ENCODE measurements around the gene OASL.

The OASL gene

GRCh38 chr12:121001841-121002483 is 37.1 kb downstream of the OASL start:
- no peak overlapping the region for H3K18ac ChIP-seq (ENCODE audit: low read depth in 1 of 2, low read length in 2 of 2)
- no peak overlapping the region for H3K23ac ChIP-seq (ENCODE audit: low read length in 2 of 2)
- no peak overlapping the region for H3K27ac ChIP-seq (ENCODE audit: low read length, poor library complexity, severe bottlenecking)
- H2AK5ac ChIP-seq (ENCODE audit: low read length, severe bottlenecking), result no peak overlapping the region
- H2BK12ac ChIP-seq (ENCODE audit: low read length in 2 of 2), result no peak overlapping the region
- H3K9ac ChIP-seq (ENCODE audit: low read length), result no peak overlapping the region
- no peak overlapping the region for H2BK15ac ChIP-seq (ENCODE audit: low read depth, poor library complexity, severe bottlenecking)
- no peak overlapping the region for H3K4me3 ChIP-seq (ENCODE audit: insufficient read depth in 1 of 2, low read depth in 1 of 2, low read length in 2 of 2)
- no peak overlapping the region for H3K4me2 ChIP-seq (ENCODE audit: low read length, poor library complexity, severe bottlenecking)
- H3K14ac ChIP-seq (ENCODE audit: low read length in 2 of 2), result no peak overlapping the region
- peaks cover 42 to 52% of the 10 kb centered on the region in 2 experiments for H3K36me3 ChIP-seq (ENCODE audit: control insufficient read depth in 1 of 2, insufficient read depth in 2 of 2, low read depth in 1 of 2, low read length in 2 of 2)
- WGBS, result 94% methylated on average over 16 of the region's 16 CpGs
- H4K91ac ChIP-seq (ENCODE audit: low read length), result no peak overlapping the region
- H2AFZ ChIP-seq (ENCODE audit: low read depth, low read length), result no peak overlapping the region
- H2BK120ac ChIP-seq (ENCODE audit: low read depth, low read length), result no peak overlapping the region
- H3K4ac ChIP-seq (ENCODE audit: low read depth in 1 of 2, low read length in 2 of 2), result no peak overlapping the region
- H2BK5ac ChIP-seq (ENCODE audit: low read depth, low read length, poor library complexity, severe bottlenecking), result no peak overlapping the region
- H4K8ac ChIP-seq (ENCODE audit: low read length), result no peak overlapping the region
- peaks cover 0 to 21% of the 10 kb centered on the region in 2 experiments for H3K27me3 ChIP-seq (ENCODE audit: control insufficient read depth in 1 of 2, insufficient read depth in 1 of 2, low read length in 2 of 2)
- peaks cover 2% of the 10 kb centered on the region for H3K79me1 ChIP-seq (replicated peaks; ENCODE audit: low read length, poor library complexity, severe bottlenecking)
- no peak for DNase-seq
- peaks cover 4% of the 10 kb centered on the region for H3K4me1 ChIP-seq (ENCODE audit: control insufficient read depth, insufficient read depth, low read depth, low read length)
- H3K9me3 ChIP-seq (ENCODE audit: control insufficient read depth, low read length), result no peaks in the 10 kb centered on the region

- H3K36me3 ChIP-seq (ENCODE audit: control insufficient read depth in 1 of 2, insufficient read depth in 2 of 2, low read depth in 1 of 2, low read length in 2 of 2), result peaks cover 35 to 49% of the 10 kb centered on the region in 2 experiments
- no peak overlapping the region for H3K9ac ChIP-seq (ENCODE audit: low read length)
- H4K8ac ChIP-seq (ENCODE audit: low read length), result no peak overlapping the region
- H2BK12ac ChIP-seq (ENCODE audit: low read length in 2 of 2), result no peak overlapping the region
- no peak overlapping the region for H3K23ac ChIP-seq (ENCODE audit: low read length in 2 of 2)
- H3K27ac ChIP-seq (ENCODE audit: low read length, poor library complexity, severe bottlenecking), result no peak overlapping the region
- no peak overlapping the region for H3K14ac ChIP-seq (ENCODE audit: low read length in 2 of 2)
- H3K4me2 ChIP-seq (ENCODE audit: low read length, poor library complexity, severe bottlenecking), result no peak overlapping the region
- H3K4ac ChIP-seq (ENCODE audit: low read depth in 1 of 2, low read length in 2 of 2), result no peak overlapping the region
- DNase-seq, result no peak
- H4K91ac ChIP-seq (ENCODE audit: low read length), result no peak overlapping the region
- H3K18ac ChIP-seq (ENCODE audit: low read depth in 1 of 2, low read length in 2 of 2), result no peak overlapping the region
- H3K27me3 ChIP-seq (ENCODE audit: control insufficient read depth in 1 of 2, insufficient read depth in 1 of 2, low read length in 2 of 2), result peaks cover under 1 to 30% of the 10 kb centered on the region in 2 experiments
- no peak overlapping the region for H2BK15ac ChIP-seq (ENCODE audit: low read depth, poor library complexity, severe bottlenecking)
- H2BK5ac ChIP-seq (ENCODE audit: low read depth, low read length, poor library complexity, severe bottlenecking), result no peak overlapping the region
- no peaks in the 10 kb centered on the region for H3K9me3 ChIP-seq (ENCODE audit: control insufficient read depth, low read length)
- H2AFZ ChIP-seq (ENCODE audit: low read depth, low read length), result no peak overlapping the region
- H3K79me1 ChIP-seq (replicated peaks; ENCODE audit: low read length, poor library complexity, severe bottlenecking), result peaks cover 2% of the 10 kb centered on the region
- H3K4me1 ChIP-seq (ENCODE audit: control insufficient read depth, insufficient read depth, low read depth, low read length), result peaks cover 4% of the 10 kb centered on the region
- H3K4me3 ChIP-seq (ENCODE audit: insufficient read depth in 1 of 2, low read depth in 1 of 2, low read length in 2 of 2), result no peak overlapping the region
- H2AK5ac ChIP-seq (ENCODE audit: low read length, severe bottlenecking), result no peak overlapping the region
- H2BK120ac ChIP-seq (ENCODE audit: low read depth, low read length), result no peak overlapping the region
- over 99% methylated on average over 11 of the region's 11 CpGs for WGBS
These were observed 38.0 kb downstream of the OASL start for GRCh38 chr12:121001060-121001459.

- Histone ChIP-seq H2AK5ac (ENCODE audit: low read length, severe bottlenecking) (no peak overlapping the region), H3K14ac (ENCODE audit: low read length in 2 of 2) (no peak overlapping the region), H3K9me3 (ENCODE audit: control insufficient read depth, low read length) (no peaks in the 10 kb centered on the region), H2BK15ac (ENCODE audit: low read depth, poor library complexity, severe bottlenecking) (no peak overlapping the region), H3K4ac (ENCODE audit: low read depth in 1 of 2, low read length in 2 of 2) (no peak overlapping the region), H3K36me3 (ENCODE audit: control insufficient read depth in 1 of 2, insufficient read depth in 2 of 2, low read depth in 1 of 2, low read length in 2 of 2) (peaks cover 30 to 44% of the 10 kb centered on the region in 2 experiments), H3K79me1 (replicated peaks; ENCODE audit: low read length, poor library complexity, severe bottlenecking) (peaks cover 2% of the 10 kb centered on the region), H2BK12ac (ENCODE audit: low read length in 2 of 2) (no peak overlapping the region), H3K9ac (ENCODE audit: low read length) (no peak overlapping the region), H2BK5ac (ENCODE audit: low read depth, low read length, poor library complexity, severe bottlenecking) (no peak overlapping the region), H4K91ac (ENCODE audit: low read length) (no peak overlapping the region), H3K4me1 (ENCODE audit: control insufficient read depth, insufficient read depth, low read depth, low read length) (peaks cover 4% of the 10 kb centered on the region), H2BK120ac (ENCODE audit: low read depth, low read length) (no peak overlapping the region), H3K4me2 (ENCODE audit: low read length, poor library complexity, severe bottlenecking) (no peak overlapping the region), H3K23ac (ENCODE audit: low read length in 2 of 2) (no peak overlapping the region), H3K18ac (ENCODE audit: low read depth in 1 of 2, low read length in 2 of 2) (no peak overlapping the region), H3K27ac (ENCODE audit: low read length, poor library complexity, severe bottlenecking) (no peak overlapping the region), H3K27me3 (ENCODE audit: control insufficient read depth in 1 of 2, insufficient read depth in 1 of 2, low read length in 2 of 2) (peaks cover 3 to 35% of the 10 kb centered on the region in 2 experiments), H2AFZ (ENCODE audit: low read depth, low read length) (no peak overlapping the region), H3K4me3 (ENCODE audit: insufficient read depth in 1 of 2, low read depth in 1 of 2, low read length in 2 of 2) (no peak overlapping the region), H4K8ac (ENCODE audit: low read length) (no peak overlapping the region)
- 96% methylated on average over 11 of the region's 11 CpGs for WGBS
- no peak for DNase-seq
These were observed 38.5 kb downstream of the OASL start for GRCh38 chr12:121000530-121000929.

GRCh38 chr12:120999191-121000120 is 39.6 kb downstream of the OASL start:
- H4K91ac ChIP-seq (ENCODE audit: low read length), result no peak overlapping the region
- 68% methylated on average over 23 of the region's 23 CpGs for WGBS

More at GRCh38 chr12:120999191-121000120, 39.6 kb downstream of the OASL start:
- no peak for DNase-seq
- Histone ChIP-seq H3K36me3 (ENCODE audit: control insufficient read depth in 1 of 2, insufficient read depth in 2 of 2, low read depth in 1 of 2, low read length in 2 of 2) (peaks cover 24 to 36% of the 10 kb centered on the region in 2 experiments), H2BK5ac (ENCODE audit: low read depth, low read length, poor library complexity, severe bottlenecking) (no peak overlapping the region), H2BK15ac (ENCODE audit: low read depth, poor library complexity, severe bottlenecking) (no peak overlapping the region), H3K23ac (ENCODE audit: low read length in 2 of 2) (no peak overlapping the region), H2AK5ac (ENCODE audit: low read length, severe bottlenecking) (no peak overlapping the region), H3K79me1 (replicated peaks; ENCODE audit: low read length, poor library complexity, severe bottlenecking) (peaks cover 2% of the 10 kb centered on the region), H2BK12ac (ENCODE audit: low read length in 2 of 2) (no peak overlapping the region), H2BK120ac (ENCODE audit: low read depth, low read length) (no peak overlapping the region), H3K4me3 (ENCODE audit: insufficient read depth in 1 of 2, low read depth in 1 of 2, low read length in 2 of 2) (no peak overlapping the region), H3K9me3 (ENCODE audit: control insufficient read depth, low read length) (no peaks in the 10 kb centered on the region), H2AFZ (ENCODE audit: low read depth, low read length) (no peak overlapping the region), H4K8ac (ENCODE audit: low read length) (no peak overlapping the region), H3K4me1 (ENCODE audit: control insufficient read depth, insufficient read depth, low read depth, low read length) (peaks cover 4% of the 10 kb centered on the region), H3K27ac (ENCODE audit: low read length, poor library complexity, severe bottlenecking) (no peak overlapping the region), H3K14ac (ENCODE audit: low read length in 2 of 2) (no peak overlapping the region), H3K4ac (ENCODE audit: low read depth in 1 of 2, low read length in 2 of 2) (no peak overlapping the region), H3K4me2 (ENCODE audit: low read length, poor library complexity, severe bottlenecking) (no peak overlapping the region), H3K27me3 (ENCODE audit: control insufficient read depth in 1 of 2, insufficient read depth in 1 of 2, low read length in 2 of 2) (peaks cover 13 to 46% of the 10 kb centered on the region in 2 experiments), H3K18ac (ENCODE audit: low read depth in 1 of 2, low read length in 2 of 2) (no peak overlapping the region), H3K9ac (ENCODE audit: low read length) (no peak overlapping the region)

All from mesenchymal stem cell (in vitro differentiated cells and primary cell).